ENCODE measurements around the gene DCXR.

GRCh38 chr17:82050152-82050760 lies 12.8 kb upstream of the DCXR start:
- TF ChIP-seq, protein P1, sequence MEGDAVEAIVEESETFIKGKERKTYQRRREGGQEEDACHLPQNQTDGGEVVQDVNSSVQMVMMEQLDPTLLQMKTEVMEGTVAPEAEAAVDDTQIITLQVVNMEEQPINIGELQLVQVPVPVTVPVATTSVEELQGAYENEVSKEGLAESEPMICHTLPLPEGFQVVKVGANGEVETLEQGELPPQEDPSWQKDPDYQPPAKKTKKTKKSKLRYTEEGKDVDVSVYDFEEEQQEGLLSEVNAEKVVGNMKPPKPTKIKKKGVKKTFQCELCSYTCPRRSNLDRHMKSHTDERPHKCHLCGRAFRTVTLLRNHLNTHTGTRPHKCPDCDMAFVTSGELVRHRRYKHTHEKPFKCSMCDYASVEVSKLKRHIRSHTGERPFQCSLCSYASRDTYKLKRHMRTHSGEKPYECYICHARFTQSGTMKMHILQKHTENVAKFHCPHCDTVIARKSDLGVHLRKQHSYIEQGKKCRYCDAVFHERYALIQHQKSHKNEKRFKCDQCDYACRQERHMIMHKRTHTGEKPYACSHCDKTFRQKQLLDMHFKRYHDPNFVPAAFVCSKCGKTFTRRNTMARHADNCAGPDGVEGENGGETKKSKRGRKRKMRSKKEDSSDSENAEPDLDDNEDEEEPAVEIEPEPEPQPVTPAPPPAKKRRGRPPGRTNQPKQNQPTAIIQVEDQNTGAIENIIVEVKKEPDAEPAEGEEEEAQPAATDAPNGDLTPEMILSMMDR (IDR thresholded peaks at IDR 0.05; ENCODE audit: extremely low read depth in 1 of 2, insufficient read depth in 1 of 2, low read depth in 1 of 2, low read length in 2 of 2): no peak
- no peak for TF ChIP-seq GATA2 (IDR thresholded peaks at IDR 0.05; ENCODE audit: insufficient read depth, insufficient read length, low read depth, low read length)
- TF ChIP-seq POLR2A (IDR thresholded peaks at IDR 0.05; ENCODE audit: low read depth, low read length): no peak
- TF ChIP-seq POLR2AphosphoS5 (IDR thresholded peaks at IDR 0.05; ENCODE audit: insufficient read depth, low read depth, low read length): no peak
- no peak for TF ChIP-seq FOS (IDR thresholded peaks at IDR 0.05; ENCODE audit: borderline replicate concordance, insufficient read depth, low read length)

Measured in endothelial cell of umbilical vein (primary cell).